HG02973 (cell line): ENCODE data around the gene TCP11L2.
A peak's percentile ranks its signal among the peaks of the same experiment; 100 is the strongest.
"Not testable (repeated sequence)": the region's sequence is repeated elsewhere in the genome, so short reads cannot be mapped to it uniquely, and the experiment has no call there.

Experiments
- ATAC-seq: cut with Tn5 transposase; IDR thresholded peaks from one replicate; pipeline ENCODE4 v1.9.1; 2021; ENCODE audit warnings: moderate library complexity; ENCODE audit not compliant: unreplicated experiment

TCP11L2 gene

GRCh38 chr12:106341086-106341877 lies 38.7 kb downstream of the TCP11L2 start:
- no peak for ATAC-seq

GRCh38 chr12:106342397-106343213 lies 40.1 kb downstream of the TCP11L2 start:
- ATAC-seq = no peak

GRCh38 chr12:106343214-106343528 lies 40.6 kb downstream of the TCP11L2 start:
- no peak for ATAC-seq

GRCh38 chr12:106344131-106344530 lies 41.6 kb downstream of the TCP11L2 start:
- no peak for ATAC-seq

GRCh38 chr12:106345746-106346145 lies 43.2 kb downstream of the TCP11L2 start:
- ATAC-seq = no peak

- no peak for ATAC-seq
Measured at GRCh38 chr12:106348411-106348810, 45.9 kb downstream of the TCP11L2 start.

GRCh38 chr12:106353175-106353574 lies 50.6 kb downstream of the TCP11L2 start:
- ATAC-seq = no peak

GRCh38 chr12:106357549-106358395 lies 55.2 kb downstream of the TCP11L2 start, which contains the start of gene POLR3B:
TSS of gene POLR3B (plus strand) at chr12:106357748. CDS start at chr12:106357880, 132 bp downstream.
- peak; percentile 89 for ATAC-seq

- peak; percentile 1 for ATAC-seq
Measured at GRCh38 chr12:106358396-106359241, 56.1 kb downstream of the TCP11L2 start.

GRCh38 chr12:106359646-106360399 lies 57.3 kb downstream of the TCP11L2 start:
- ATAC-seq = no peak

GRCh38 chr12:106360400-106360994 lies 58.0 kb downstream of the TCP11L2 start:
- no peak for ATAC-seq

- no peak for ATAC-seq
Measured at GRCh38 chr12:106362971-106363370, 60.4 kb downstream of the TCP11L2 start.

- ATAC-seq = no peak
Measured at GRCh38 chr12:106364261-106364660, 61.7 kb downstream of the TCP11L2 start.

- no peak for ATAC-seq
Measured at GRCh38 chr12:106369624-106370346, 67.3 kb downstream of the TCP11L2 start.

GRCh38 chr12:106378788-106379187 lies 76.3 kb downstream of the TCP11L2 start:
- no peak for ATAC-seq

GRCh38 chr12:106380954-106381353 lies 78.4 kb downstream of the TCP11L2 start:
- no peak for ATAC-seq

- ATAC-seq = not testable (repeated sequence)
Measured at GRCh38 chr12:106381866-106382265, 79.3 kb downstream of the TCP11L2 start.

- no peak for ATAC-seq
Measured at GRCh38 chr12:106386813-106387535, 84.4 kb downstream of the TCP11L2 start.
